Esophagus muscularis mucosa (tissue), 4 donors: ENCODE measurements around the gene KLF6. TPM values are rescaled to one million over a fixed set of nuclear protein-coding genes. Genes with fewer than 3 reads are reported as not detected.

ENCODE experiments used
- DNase-seq: peaks from one replicate; pipeline ENCODE4 v3.0.0-alpha.2; 2017; ENCODE audit errors: extremely low spot score
- H3K27ac ChIP-seq, 4 donors: fragments of 200-600 bp; sonication (generic); replicated peaks in 1 of 4; 1 replicate in 3 of 4; 2 replicates in 1 of 4; pipeline ENCODE4 v1.5.1; 2016 to 2019; ENCODE audit warnings: mild to moderate bottlenecking in 1 of 4
- H3K27me3 ChIP-seq, 4 donors: fragments of 200-600 bp; sonication (generic); one replicate each; pipeline versions ENCODE4 v1.5.1 to v1.6.0; 2016 to 2019
- H3K36me3 ChIP-seq, 4 donors: fragments of 200-600 bp; sonication (generic); one replicate each; pipeline ENCODE4 v1.5.1; 2016 to 2019
- H3K4me1 ChIP-seq, 4 donors: fragments of 200-600 bp; sonication (generic); one replicate each; pipeline ENCODE4 v1.5.1; 2016 to 2019
- H3K4me3 ChIP-seq, 4 donors: fragments of 200-600 bp; sonication (generic); 1 replicate in 2 of 4; 2 replicates in 2 of 4; pipeline ENCODE4 v1.5.1; 2016 to 2019; ENCODE audit warnings: mild to moderate bottlenecking in 4 of 4, moderate library complexity in 1 of 4
- H3K9me3 ChIP-seq, 4 donors: fragments of 200-600 bp; sonication (generic); 1 replicate in 3 of 4; 2 replicates in 1 of 4; pipeline ENCODE4 v1.5.1; 2016 to 2019
- CTCF ChIP-seq, 3 experiments: fragments of 200-600 bp in 2 of 3; fragments of 450-650 bp in 1 of 3; sonication (generic) in 2 of 3; IDR thresholded peaks; one replicate each; pipeline ENCODE4 v1.5.1; 2017 to 2019; ENCODE audit warnings: antibody characterized with exemption in 3 of 3, mild to moderate bottlenecking in 2 of 3, moderate library complexity in 1 of 3
- EP300 ChIP-seq: sonication (generic); formaldehyde crosslinking; IDR thresholded peaks from one replicate; pipeline ENCODE4 v1.6.1; 2017; ENCODE audit warnings: antibody characterized with exemption
- POLR2A ChIP-seq: fragments of 450-650 bp; IDR thresholded peaks from one replicate; pipeline ENCODE4 v1.6.1; 2017; ENCODE audit warnings: antibody characterized with exemption, moderate library complexity, mild to moderate bottlenecking, low read depth
- POLR2AphosphoS5 ChIP-seq, 2 donors: sonication (generic); formaldehyde crosslinking; IDR thresholded peaks; one replicate each; pipeline ENCODE4 v1.6.1; 2017; ENCODE audit warnings: antibody characterized with exemption in 2 of 2
- WGBS: methylation state at CpG from one replicate; pipeline ENCODE4 v1.1.5; 2018; 5-methylcytosine and 5-hydroxymethylcytosine counted together
- intact Hi-C: fragments of 100-400 bp; cut with DNase I; formaldehyde crosslinking; loops from one replicate; pipeline ENCODE4 v1.15.1; 2023
- total RNA-seq, 4 donors: library from RNA; depleted of rRNA; stranded (reverse); fragments of >200 nt; gene quantifications; one replicate each; pipeline versions ENCODE4 v1.1.0 to v1.2.1, GENCODE V29; 2016

KLF6 gene
- total RNA-seq, 4 donors from 2014 or later, result 114 to 145 (median 123) TPM

- H3K4me3 ChIP-seq, result no peak overlapping the region
- no peaks in the 10 kb centered on the region for H3K27me3 ChIP-seq
- no peak overlapping the region for H3K27ac ChIP-seq
- intact Hi-C loops, result no loop called here
- no peaks in the 10 kb centered on the region for H3K9me3 ChIP-seq
- peaks cover 5 to 31% (median 26%) of the 10 kb centered on the region in 4 donors for H3K4me1 ChIP-seq
- no peaks in the 10 kb centered on the region for H3K36me3 ChIP-seq
- DNase-seq, result no peak
- 93% methylated on average over 1 of the region's 1 CpG for WGBS
- no peak for TF ChIP-seq CTCF (IDR thresholded peaks at IDR 0.05)
- TF ChIP-seq POLR2AphosphoS5 (IDR thresholded peaks at IDR 0.05), result no peak
- TF ChIP-seq EP300, result no peak
- no peak for TF ChIP-seq POLR2A
These were observed 22.7 kb downstream of the KLF6 start for GRCh38 chr10:3762309-3762708.

GRCh38 chr10:3761904-3762303 is 23.1 kb downstream of the KLF6 start:
- intact Hi-C loops, result no loop called here
- no peak overlapping the region for H3K27ac ChIP-seq
- TF ChIP-seq POLR2A, result no peak
- H3K9me3 ChIP-seq, result no peaks in the 10 kb centered on the region
- H3K4me1 ChIP-seq, result peaks cover 5 to 31% (median 26%) of the 10 kb centered on the region in 4 donors
- no peak overlapping the region for H3K4me3 ChIP-seq
- no peaks in the 10 kb centered on the region for H3K36me3 ChIP-seq
- DNase-seq, result no peak
- no peaks in the 10 kb centered on the region for H3K27me3 ChIP-seq
- 92% methylated on average over 5 of the region's 5 CpGs for WGBS

GRCh38 chr10:3761021-3761686 is 23.9 kb downstream of the KLF6 start:
- WGBS, result 95% methylated on average over 8 of the region's 8 CpGs
- H3K27me3 ChIP-seq, result no peaks in the 10 kb centered on the region
- intact Hi-C loops, result no loop called here
- no peaks in the 10 kb centered on the region for H3K36me3 ChIP-seq
- DNase-seq, result no peak
- TF ChIP-seq POLR2A (no peak), EP300 (no peak), POLR2AphosphoS5 (IDR thresholded peaks at IDR 0.05) (no peak), CTCF (IDR thresholded peaks at IDR 0.05) (no peak)
- H3K27ac ChIP-seq, result no peak overlapping the region
- H3K4me1 ChIP-seq, result peaks cover 5 to 26% (median 23%) of the 10 kb centered on the region in 4 donors
- H3K9me3 ChIP-seq, result no peaks in the 10 kb centered on the region
- H3K4me3 ChIP-seq, result no peak overlapping the region

GRCh38 chr10:3760083-3760482 is 24.9 kb downstream of the KLF6 start:
- no peaks in the 10 kb centered on the region for H3K36me3 ChIP-seq
- no peak overlapping the region for H3K27ac ChIP-seq
- H3K4me1 ChIP-seq, result peaks cover 9 to 26% (median 24%) of the 10 kb centered on the region in 4 donors
- no peaks in the 10 kb centered on the region for H3K9me3 ChIP-seq
- no peak overlapping the region for H3K4me3 ChIP-seq
- 98% methylated on average over 13 of the region's 14 CpGs for WGBS
- intact Hi-C loops, result no loop called here
- no peaks in the 10 kb centered on the region for H3K27me3 ChIP-seq
- TF ChIP-seq POLR2A (no peak), POLR2AphosphoS5 (IDR thresholded peaks at IDR 0.05) (no peak), EP300 (no peak), CTCF (IDR thresholded peaks at IDR 0.05) (no peak)
- no peak for DNase-seq

GRCh38 chr10:3759397-3759796 is 25.6 kb downstream of the KLF6 start:
- no peak overlapping the region for H3K27ac ChIP-seq
- H3K4me1 ChIP-seq, result peaks cover 10 to 26% (median 21%) of the 10 kb centered on the region in 4 donors
- WGBS, result 84% methylated on average over 2 of the region's 2 CpGs
- no peak for TF ChIP-seq POLR2AphosphoS5 (IDR thresholded peaks at IDR 0.05)
- no peak for TF ChIP-seq EP300
- TF ChIP-seq POLR2A, result no peak
- TF ChIP-seq CTCF (IDR thresholded peaks at IDR 0.05), result no peak
- DNase-seq, result no peak
- H3K9me3 ChIP-seq, result no peaks in the 10 kb centered on the region
- H3K4me3 ChIP-seq, result no peak overlapping the region
- H3K36me3 ChIP-seq, result no peaks in the 10 kb centered on the region
- intact Hi-C loops, result no loop called here
- no peaks in the 10 kb centered on the region for H3K27me3 ChIP-seq
